Camera-type eye (tissue), 1 donor: ENCODE results near the gene CTSA. TPM values are rescaled to one million over a fixed set of nuclear protein-coding genes. Genes with fewer than 3 reads are reported as not detected.

Source experiments
- total RNA-seq: library from RNA; depleted of rRNA; stranded (reverse); fragments of >200 nt; gene quantifications from one replicate; pipeline ENCODE4 v1.2.3, GENCODE V29; 2014

Gene CTSA
- total RNA-seq, result 50.5 TPM

GRCh38 chr20:45890985-45891983 lies at the start of gene CTSA, which contains the start of gene NEURL2:
Gene CTSA (plus strand): TSS chr20:45891335. CDS start chr20:45891569, 234 bp downstream.
Gene NEURL2 (minus strand): TSS chr20:45891208. CDS start chr20:45890991, 217 bp downstream.

GRCh38 chr20:45857114-45857881 lies 33.8 kb upstream of the CTSA start, which contains the start of the genes ACOT8 and ZSWIM3:
Gene ACOT8 (minus strand): TSS chr20:45857392. CDS start chr20:45857315, 77 bp downstream.
Gene ZSWIM3 (plus strand): TSS chr20:45857614. CDS start chr20:45857826, 212 bp downstream.

GRCh38 chr20:45880988-45881788 lies 9.9 kb upstream of the CTSA start, which contains the start of gene ZSWIM1:
Gene ZSWIM1 (plus strand): TSS chr20:45881227. CDS start chr20:45882593, 1,366 bp downstream.

GRCh38 chr20:45887346-45887715 lies 3.8 kb upstream of the CTSA start, which contains the start of gene SPATA25:
Gene SPATA25 (minus strand): TSS chr20:45887622. CDS start chr20:45887590, 32 bp downstream.

GRCh38 chr20:45911486-45912343 lies 20.6 kb downstream of the CTSA start, which contains the start of gene PLTP:
Gene PLTP (minus strand): TSS chr20:45912155. CDS start chr20:45911452, 703 bp downstream.

GRCh38 chr20:45934586-45935415 lies 43.7 kb downstream of the CTSA start, which contains the start of gene PCIF1:
Gene PCIF1 (plus strand): TSS chr20:45934683. CDS start chr20:45939000, 4,317 bp downstream.

Other genes starting within 250 kb of the CTSA start
- not detected for gene WFDC11, start 221.1 kb upstream of the CTSA start, total RNA-seq
- gene WFDC13, start 189.3 kb upstream of the CTSA start, total RNA-seq, result not detected
- not detected for gene WFDC10B, start 186.3 kb upstream of the CTSA start, total RNA-seq
- gene SPINT4, start 169.0 kb upstream of the CTSA start, total RNA-seq, result not detected
- not detected for gene WFDC3, start 99.5 kb upstream of the CTSA start, total RNA-seq
- 17.8 TPM for gene DNTTIP1, start 99.4 kb upstream of the CTSA start, total RNA-seq
- gene UBE2C, start 78.7 kb upstream of the CTSA start, total RNA-seq, result 15.3 TPM
- gene TNNC2, start 64.0 kb upstream of the CTSA start, total RNA-seq, result 93.6 TPM
- gene SNX21, start 57.5 kb upstream of the CTSA start, total RNA-seq, result 86.1 TPM
- gene ACOT8, start 33.9 kb upstream of the CTSA start, total RNA-seq, result 36.1 TPM
- gene ZSWIM3, start 33.7 kb upstream of the CTSA start, total RNA-seq, result 16.2 TPM
- 9.4 TPM for gene ZSWIM1, start 10.1 kb upstream of the CTSA start, total RNA-seq
- gene SPATA25, start 3.7 kb upstream of the CTSA start, total RNA-seq, result 7.6 TPM
- 12.8 TPM for gene NEURL2, start 127 bp upstream of the CTSA start, total RNA-seq
- 58.0 TPM for gene PLTP, start 20.8 kb downstream of the CTSA start, total RNA-seq
- 41.5 TPM for gene PCIF1, start 43.3 kb downstream of the CTSA start, total RNA-seq
- gene ZNF335, start 80.9 kb downstream of the CTSA start, total RNA-seq, result 21.8 TPM
- gene MMP9, start 117.6 kb downstream of the CTSA start, total RNA-seq, result 2.5 TPM
- 31.2 TPM for gene SLC12A5, start 137.9 kb downstream of the CTSA start, total RNA-seq
- 51.7 TPM for gene NCOA5, start 198.6 kb downstream of the CTSA start, total RNA-seq
- gene CD40, start 227.0 kb downstream of the CTSA start, total RNA-seq, result 3.1 TPM